Nephron progenitor cell (in vitro differentiated cells): Measurements from ENCODE around the gene RAI1.
A peak's percentile ranks its signal among the peaks of the same experiment; 100 is the strongest.
"Not testable (repeated sequence)": the region's sequence is repeated elsewhere in the genome, so short reads cannot be mapped to it uniquely, and the experiment has no call there.

Source experiments
- DNase-seq: peaks from one replicate; pipeline ENCODE4 v3.0.0; 2021
- H3K27ac Mint-ChIP-seq: 2 replicates; pipeline ENCODE4 v1.8.0; 2021; ENCODE audit warnings: mild to moderate bottlenecking, moderate library complexity, mixed read lengths
- H3K27me3 Mint-ChIP-seq: 2 replicates; pipeline ENCODE4 v1.8.0; 2021; ENCODE audit warnings: mild to moderate bottlenecking, low read depth, mixed read lengths; ENCODE audit not compliant: poor library complexity
- H3K36me3 Mint-ChIP-seq: 2 replicates; pipeline ENCODE4 v1.8.0; 2021; ENCODE audit warnings: low read depth, mixed read lengths
- H3K4me1 Mint-ChIP-seq: 2 replicates; pipeline ENCODE4 v1.8.0; 2021; ENCODE audit warnings: mixed read lengths
- H3K4me3 Mint-ChIP-seq: 2 replicates; pipeline ENCODE4 v1.8.0; 2021; ENCODE audit warnings: mild to moderate bottlenecking, moderate library complexity, mixed read lengths
- H3K9me3 Mint-ChIP-seq: 2 replicates; pipeline ENCODE4 v1.8.0; 2021; ENCODE audit warnings: mild to moderate bottlenecking, moderate library complexity, mixed read lengths
- TF ChIP-seq, protein P1 (sequence below): fragments of 200-600 bp; sonication (generic); IDR thresholded peaks from 2 replicates; pipeline ENCODE4 v1.5.0; 2021; ENCODE audit warnings: antibody characterized with exemption

Gene RAI1

DNA sequence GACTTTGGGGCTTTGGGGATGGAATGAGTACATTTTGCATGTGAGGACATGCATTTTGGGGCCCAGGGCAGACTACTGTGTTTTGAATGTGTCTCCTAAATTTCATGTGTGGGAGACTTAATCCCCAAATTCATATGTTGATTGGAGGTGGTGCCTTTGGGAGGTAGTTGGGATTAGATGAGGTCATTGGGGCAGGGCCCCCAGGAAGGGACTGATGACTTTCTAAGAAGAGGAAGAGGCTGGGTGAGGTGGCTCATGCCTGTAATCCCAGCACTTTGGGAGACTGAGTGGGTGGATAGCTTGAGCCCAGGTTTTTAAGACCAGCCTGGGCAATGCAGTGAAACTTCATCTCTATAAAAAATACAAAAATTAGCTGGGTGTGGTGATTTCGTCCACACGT is 42.8 kb upstream of the RAI1 start:
- peaks cover 8% of the 10 kb centered on the region for H3K27me3 Mint-ChIP-seq
- TF ChIP-seq, protein P1, sequence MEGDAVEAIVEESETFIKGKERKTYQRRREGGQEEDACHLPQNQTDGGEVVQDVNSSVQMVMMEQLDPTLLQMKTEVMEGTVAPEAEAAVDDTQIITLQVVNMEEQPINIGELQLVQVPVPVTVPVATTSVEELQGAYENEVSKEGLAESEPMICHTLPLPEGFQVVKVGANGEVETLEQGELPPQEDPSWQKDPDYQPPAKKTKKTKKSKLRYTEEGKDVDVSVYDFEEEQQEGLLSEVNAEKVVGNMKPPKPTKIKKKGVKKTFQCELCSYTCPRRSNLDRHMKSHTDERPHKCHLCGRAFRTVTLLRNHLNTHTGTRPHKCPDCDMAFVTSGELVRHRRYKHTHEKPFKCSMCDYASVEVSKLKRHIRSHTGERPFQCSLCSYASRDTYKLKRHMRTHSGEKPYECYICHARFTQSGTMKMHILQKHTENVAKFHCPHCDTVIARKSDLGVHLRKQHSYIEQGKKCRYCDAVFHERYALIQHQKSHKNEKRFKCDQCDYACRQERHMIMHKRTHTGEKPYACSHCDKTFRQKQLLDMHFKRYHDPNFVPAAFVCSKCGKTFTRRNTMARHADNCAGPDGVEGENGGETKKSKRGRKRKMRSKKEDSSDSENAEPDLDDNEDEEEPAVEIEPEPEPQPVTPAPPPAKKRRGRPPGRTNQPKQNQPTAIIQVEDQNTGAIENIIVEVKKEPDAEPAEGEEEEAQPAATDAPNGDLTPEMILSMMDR = no peak
- DNase-seq = no peak
- H3K9me3 Mint-ChIP-seq = no peaks in the 10 kb centered on the region
- no peaks in the 10 kb centered on the region for H3K36me3 Mint-ChIP-seq
- no peak overlapping the region for H3K27ac Mint-ChIP-seq
- H3K4me1 Mint-ChIP-seq = peaks cover 8% of the 10 kb centered on the region
- H3K4me3 Mint-ChIP-seq = no peak overlapping the region

DNA sequence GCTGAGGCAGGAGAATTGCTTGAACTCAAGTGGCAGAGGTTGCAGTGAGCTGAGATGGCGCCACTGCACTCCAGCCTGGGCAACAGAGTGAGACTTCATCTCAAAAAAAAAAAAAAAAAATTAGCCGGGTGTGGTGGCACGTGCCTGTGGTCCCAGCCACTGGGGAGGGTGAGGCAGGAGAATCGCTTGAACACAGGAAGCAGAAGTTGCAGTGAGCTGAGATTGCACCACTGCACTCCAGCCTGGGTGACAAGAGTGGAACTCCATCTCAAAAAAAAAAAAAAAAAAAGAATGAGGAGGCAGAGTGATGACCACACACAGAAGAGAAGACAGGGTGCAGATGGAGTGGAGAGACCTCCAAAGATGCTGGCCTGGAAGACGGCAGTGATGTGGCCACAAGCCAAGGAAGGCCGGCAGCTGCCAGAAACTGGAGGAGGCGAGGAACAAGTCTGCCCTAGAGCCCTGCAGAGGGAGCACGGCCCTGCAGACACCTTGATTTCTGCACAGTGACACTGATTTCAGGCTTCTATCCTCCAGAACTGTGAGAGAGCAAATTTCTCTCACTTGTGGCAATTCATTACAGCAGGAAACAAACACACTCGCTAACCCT is 41.5 kb upstream of the RAI1 start:
- not testable (repeated sequence) for H3K36me3 Mint-ChIP-seq, H3K27ac Mint-ChIP-seq, H3K4me1 Mint-ChIP-seq, DNase-seq, H3K4me3 Mint-ChIP-seq, H3K27me3 Mint-ChIP-seq
- peaks cover 11% of the 10 kb centered on the region for H3K9me3 Mint-ChIP-seq

DNA sequence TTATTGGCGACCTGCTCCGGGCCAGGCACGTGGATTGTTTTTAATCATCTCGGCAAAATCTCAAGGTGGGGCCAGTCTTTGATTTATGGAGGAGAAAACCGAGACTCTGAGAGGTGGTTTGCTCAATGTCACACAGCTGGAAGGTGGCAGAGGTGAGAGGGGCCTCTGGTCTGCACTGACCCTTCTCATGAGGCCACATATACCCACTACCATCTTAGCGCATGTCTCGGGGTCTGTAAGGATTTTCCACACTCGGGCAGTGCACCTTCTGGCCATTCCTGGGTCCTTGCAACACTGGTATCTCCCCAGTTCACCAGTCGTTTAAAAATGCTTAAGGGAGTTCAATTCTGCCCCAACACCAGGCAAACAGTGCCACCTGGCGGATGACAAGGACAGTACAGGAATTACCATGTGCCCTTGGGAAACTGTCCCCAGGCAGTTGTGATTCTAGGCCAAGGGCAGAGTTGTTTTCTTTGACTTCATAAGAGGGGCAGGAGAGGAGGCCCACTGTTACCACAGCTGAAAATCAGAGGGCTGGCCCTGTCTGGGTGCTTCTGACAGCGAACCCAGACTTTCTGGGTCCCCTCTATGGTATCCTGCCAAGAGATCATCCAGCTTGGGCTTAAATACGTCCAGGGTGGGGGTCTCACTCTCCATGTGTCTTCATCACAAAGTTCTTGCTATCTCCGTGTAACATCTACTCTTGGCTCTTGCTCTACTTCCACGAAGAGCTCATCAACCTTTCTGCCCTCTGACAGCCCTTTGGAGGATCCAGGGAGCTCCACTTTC is 39.4 kb upstream of the RAI1 start:
- Mint-ChIP-seq H3K27ac (no peak overlapping the region), H3K36me3 (no peaks in the 10 kb centered on the region)
- TF ChIP-seq, protein P1 = peak; percentile 89

DNA sequence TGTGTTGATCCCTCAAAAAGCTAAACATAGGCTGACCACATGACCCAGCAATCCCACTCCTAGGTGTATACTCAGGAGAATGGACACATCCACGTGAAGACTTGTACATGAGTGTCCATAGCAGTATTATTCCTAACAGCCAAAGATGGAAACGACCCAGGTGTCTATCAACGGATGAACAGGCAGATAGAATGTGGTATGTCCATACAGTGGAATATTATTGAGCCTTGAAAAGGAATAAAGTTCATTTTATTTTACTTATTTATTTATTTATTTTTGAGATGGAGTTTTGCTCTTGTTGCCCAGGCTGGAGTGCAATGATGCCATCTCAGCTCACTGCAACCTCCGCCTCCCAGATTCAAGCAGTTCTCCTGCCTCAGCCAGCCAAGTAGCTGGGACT is 36.1 kb upstream of the RAI1 start:
- Mint-ChIP-seq H3K4me1 (peaks cover 18% of the 10 kb centered on the region), H3K9me3 (peaks cover 30% of the 10 kb centered on the region), H3K27me3 (peaks cover 17% of the 10 kb centered on the region)
- DNase-seq, H3K4me3 Mint-ChIP-seq, H3K27ac Mint-ChIP-seq, H3K36me3 Mint-ChIP-seq: not testable (repeated sequence)

More for the DNA sequence above, 39.4 kb upstream of the RAI1 start:
- peak; percentile 87 for DNase-seq
- Mint-ChIP-seq H3K4me3 (no peak overlapping the region), H3K27me3 (peaks cover 12% of the 10 kb centered on the region), H3K9me3 (peaks cover 19% of the 10 kb centered on the region), H3K4me1 (peaks cover 8% of the 10 kb centered on the region)

DNA sequence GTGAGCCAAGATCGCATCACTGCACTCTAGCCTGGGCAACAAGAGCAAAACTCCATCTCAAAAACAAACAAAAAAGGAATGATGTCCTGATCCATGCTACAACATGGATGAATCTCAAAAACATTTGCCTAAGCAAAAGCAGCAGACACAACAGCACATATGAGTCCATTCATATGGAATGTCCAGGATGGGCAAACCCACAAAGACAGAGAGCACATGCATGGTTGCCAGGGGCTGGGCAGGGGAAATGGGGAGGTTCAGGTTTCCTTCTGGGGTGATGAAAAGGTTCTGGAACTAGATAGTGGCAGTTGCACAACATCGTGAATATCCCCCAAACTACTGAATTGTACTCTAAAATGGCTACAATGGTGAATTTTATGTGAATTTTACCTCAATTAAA is 35.3 kb upstream of the RAI1 start:
- TF ChIP-seq, protein P1 = no peak
- Mint-ChIP-seq H3K4me3 (no peak overlapping the region), H3K27ac (no peak overlapping the region), H3K9me3 (peaks cover 38% of the 10 kb centered on the region), H3K27me3 (peaks cover 17% of the 10 kb centered on the region), H3K4me1 (peaks cover 18% of the 10 kb centered on the region), H3K36me3 (no peaks in the 10 kb centered on the region)
- DNase-seq = no peak

DNA sequence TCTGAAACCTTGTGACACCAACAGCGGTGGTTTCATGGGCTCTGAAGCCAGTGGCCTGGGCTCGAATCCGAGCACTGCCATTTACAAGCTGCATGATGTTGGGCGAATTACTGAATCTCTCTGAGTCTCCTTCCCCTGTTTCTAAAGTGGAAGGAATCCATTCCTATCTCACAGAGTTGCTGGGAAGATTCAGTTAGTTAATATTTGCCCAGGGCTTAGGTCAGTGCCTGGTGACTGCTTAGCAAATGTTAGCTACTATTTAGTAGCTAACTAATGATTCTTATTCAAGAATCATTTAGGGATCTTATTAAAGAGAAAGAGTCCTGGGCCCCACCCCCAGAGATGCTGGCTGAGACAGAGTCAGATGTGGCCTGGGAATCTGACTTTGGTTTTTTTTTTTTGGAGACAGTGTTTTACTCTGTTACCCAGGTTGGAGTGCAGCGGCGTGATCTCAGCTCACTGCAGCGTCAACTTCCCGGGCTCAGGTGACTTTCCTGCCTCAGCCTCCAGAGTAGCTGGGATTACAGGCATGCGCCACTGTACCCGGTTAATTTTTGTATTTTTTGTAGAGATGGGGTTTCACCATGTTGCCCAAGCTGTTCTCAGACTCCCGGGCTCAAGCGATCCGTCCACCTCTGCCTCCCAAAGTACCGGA is 33.6 kb upstream of the RAI1 start:
- peaks cover 45% of the 10 kb centered on the region for H3K9me3 Mint-ChIP-seq

More for the DNA sequence above, 33.6 kb upstream of the RAI1 start:
- no peak for DNase-seq
- H3K27me3 Mint-ChIP-seq = peaks cover 14% of the 10 kb centered on the region
- peak overlapping the region; percentile 85 for H3K27ac Mint-ChIP-seq
- TF ChIP-seq, protein P1 = no peak
- H3K4me3 Mint-ChIP-seq = no peak overlapping the region
- H3K4me1 Mint-ChIP-seq = peaks cover 10% of the 10 kb centered on the region
- H3K36me3 Mint-ChIP-seq = no peaks in the 10 kb centered on the region
